HEK293 (cell line): Measurements from ENCODE around the gene LGALS1.
"Not testable (repeated sequence)": the region's sequence is repeated elsewhere in the genome, so short reads cannot be mapped to it uniquely, and the experiment has no call there.

Experiments
- CTCF ChIA-PET: fragments of 350-600 bp; formaldehyde crosslinking; extraction: SDS; loops from one replicate; lab custom pipeline; 2021; ENCODE audit warnings: antibody characterized with exemption; lab: Yijun Ruan, JAX
- POLR2A ChIA-PET: fragments of 300-600 bp; formaldehyde crosslinking; extraction: SDS; loops from one replicate; lab custom pipeline; 2020; ENCODE audit warnings: antibody characterized with exemption, inconsistent platforms; lab: Yijun Ruan, JAX
- H3K27ac ChIP-seq: fragments of 200-500 bp; sonication (Bioruptor generic); 2 replicates; pipeline ENCODE4 v1.5.1; 2014; ENCODE audit warnings: low read depth, low read length, control low read depth, inconsistent platforms; ENCODE audit errors: extremely low read depth
- H3K36me3 ChIP-seq, 2 experiments: fragments of 200-500 bp in 1 of 2; sonication (Bioruptor generic) in 1 of 2; 1 replicate in 1 of 2; 2 replicates in 1 of 2; pipeline ENCODE4 v1.5.1; 2014 to 2017; ENCODE audit warnings: inconsistent platforms in 2 of 2, low read length in 2 of 2; ENCODE audit not compliant: control insufficient read depth in 2 of 2, insufficient read depth in 1 of 2
- H3K4me1 ChIP-seq: fragments of 200-500 bp; sonication (Bioruptor generic); 2 replicates; pipeline ENCODE4 v1.5.1; 2014; ENCODE audit warnings: mild to moderate bottlenecking, low read length, inconsistent platforms; ENCODE audit not compliant: control insufficient read depth, insufficient read depth
- H3K4me3 ChIP-seq: 2 replicates; pipeline ENCODE4 v1.5.1; 2011; ENCODE audit warnings: low read depth, mild to moderate bottlenecking, control low read depth, low read length, moderate library complexity
- H3K9me3 ChIP-seq: fragments of 200-500 bp; sonication (Bioruptor generic); 2 replicates; pipeline ENCODE4 v1.5.1; 2014; ENCODE audit warnings: low read depth, low read length, inconsistent platforms; ENCODE audit not compliant: control insufficient read depth, insufficient read depth
- BCL11A ChIP-seq: fragments of 450-650 bp; formaldehyde crosslinking; IDR thresholded peaks from 2 replicates; pipeline ENCODE4 v1.5.1; 2016; ENCODE audit warnings: low read depth, missing biosample characterization, missing genetic modification characterization
- GFI1B ChIP-seq: fragments of 450-650 bp; formaldehyde crosslinking; IDR thresholded peaks from 2 replicates; pipeline ENCODE4 v1.5.1; 2016; ENCODE audit warnings: missing biosample characterization, missing genetic modification characterization
- GLIS1 ChIP-seq: fragments of 450-650 bp; formaldehyde crosslinking; IDR thresholded peaks from 2 replicates; pipeline ENCODE4 v1.5.1; 2016; ENCODE audit warnings: missing biosample characterization, missing genetic modification characterization
- OSR2 ChIP-seq: fragments of 450-650 bp; formaldehyde crosslinking; IDR thresholded peaks from 2 replicates; pipeline ENCODE4 v1.5.1; 2016; ENCODE audit warnings: missing biosample characterization, missing genetic modification characterization
- SP2 ChIP-seq: fragments of 450-650 bp; formaldehyde crosslinking; IDR thresholded peaks from 2 replicates; pipeline ENCODE4 v1.5.1; 2016; ENCODE audit warnings: missing biosample characterization, missing genetic modification characterization
- TRIM28 ChIP-seq: IDR thresholded peaks from 2 replicates; pipeline ENCODE4 v1.6.1; 2011; ENCODE audit warnings: low read length, control low read depth, borderline replicate concordance
- ZBTB20 ChIP-seq: fragments of 450-650 bp; formaldehyde crosslinking; IDR thresholded peaks from 2 replicates; pipeline ENCODE4 v1.5.1; 2016; ENCODE audit warnings: missing biosample characterization, missing genetic modification characterization
- ZFP41 ChIP-seq: fragments of 450-650 bp; formaldehyde crosslinking; IDR thresholded peaks from 2 replicates; pipeline ENCODE4 v1.5.1; 2016; ENCODE audit warnings: missing biosample characterization, missing genetic modification characterization, borderline replicate concordance
- ZNF121 ChIP-seq: fragments of 450-650 bp; formaldehyde crosslinking; IDR thresholded peaks from 2 replicates; pipeline ENCODE4 v1.5.1; 2016; ENCODE audit warnings: missing biosample characterization, missing genetic modification characterization
- ZNF202 ChIP-seq: fragments of 450-650 bp; formaldehyde crosslinking; IDR thresholded peaks from 2 replicates; pipeline ENCODE4 v1.5.1; 2016; ENCODE audit warnings: missing biosample characterization, missing genetic modification characterization, borderline replicate concordance
- ZNF341 ChIP-seq: fragments of 450-650 bp; formaldehyde crosslinking; IDR thresholded peaks from 2 replicates; pipeline ENCODE4; 2016; ENCODE audit warnings: low read depth, missing biosample characterization, missing genetic modification characterization
- ZNF423 ChIP-seq: fragments of 450-650 bp; formaldehyde crosslinking; IDR thresholded peaks from 2 replicates; pipeline ENCODE4 v1.5.1; 2016; ENCODE audit warnings: missing biosample characterization, missing genetic modification characterization
- ZNF433 ChIP-seq: fragments of 450-650 bp; formaldehyde crosslinking; IDR thresholded peaks from 2 replicates; pipeline ENCODE4 v1.5.1; 2016; ENCODE audit warnings: missing biosample characterization, missing genetic modification characterization, low read depth
- ZNF529 ChIP-seq: fragments of 450-650 bp; formaldehyde crosslinking; IDR thresholded peaks from 2 replicates; pipeline ENCODE4 v1.5.1; 2017; ENCODE audit warnings: missing genetic modification characterization, missing biosample characterization; ENCODE audit not compliant: insufficient replicate concordance
- ZNF548 ChIP-seq: fragments of 450-650 bp; formaldehyde crosslinking; IDR thresholded peaks from 2 replicates; pipeline ENCODE4 v1.5.1; 2016; ENCODE audit warnings: missing biosample characterization, missing genetic modification characterization
- ZNF555 ChIP-seq: fragments of 450-650 bp; formaldehyde crosslinking; conservative IDR thresholded peaks from 2 replicates; pipeline ENCODE4 v1.5.1; 2017; ENCODE audit warnings: missing biosample characterization, mild to moderate bottlenecking, missing genetic modification characterization, inconsistent platforms
- ZNF777 ChIP-seq: fragments of 450-650 bp; formaldehyde crosslinking; IDR thresholded peaks from 2 replicates; pipeline ENCODE4 v1.5.1; 2017; ENCODE audit warnings: missing biosample characterization, missing genetic modification characterization, borderline replicate concordance
- ZNF830 ChIP-seq: fragments of 450-650 bp; IDR thresholded peaks from 2 replicates; pipeline ENCODE4 v1.5.0; 2018; ENCODE audit warnings: missing biosample characterization, missing genetic modification characterization, low read depth, mild to moderate bottlenecking, moderate library complexity
- ZSCAN23 ChIP-seq: fragments of 450-650 bp; formaldehyde crosslinking; IDR thresholded peaks from 2 replicates; pipeline ENCODE4 v1.5.1; 2016; ENCODE audit warnings: missing biosample characterization, missing genetic modification characterization
- ZSCAN30 ChIP-seq: fragments of 450-650 bp; IDR thresholded peaks from 2 replicates; pipeline ENCODE4 v1.5.1; 2018; ENCODE audit warnings: missing biosample characterization, mild to moderate bottlenecking, missing genetic modification characterization, moderate library complexity
- TF ChIP-seq, protein P1 (sequence below): fragments of 450-650 bp; formaldehyde crosslinking; IDR thresholded peaks from 2 replicates; pipeline ENCODE4 v1.5.1; 2016; ENCODE audit warnings: missing biosample characterization, missing genetic modification characterization

LGALS1 gene

DNA sequence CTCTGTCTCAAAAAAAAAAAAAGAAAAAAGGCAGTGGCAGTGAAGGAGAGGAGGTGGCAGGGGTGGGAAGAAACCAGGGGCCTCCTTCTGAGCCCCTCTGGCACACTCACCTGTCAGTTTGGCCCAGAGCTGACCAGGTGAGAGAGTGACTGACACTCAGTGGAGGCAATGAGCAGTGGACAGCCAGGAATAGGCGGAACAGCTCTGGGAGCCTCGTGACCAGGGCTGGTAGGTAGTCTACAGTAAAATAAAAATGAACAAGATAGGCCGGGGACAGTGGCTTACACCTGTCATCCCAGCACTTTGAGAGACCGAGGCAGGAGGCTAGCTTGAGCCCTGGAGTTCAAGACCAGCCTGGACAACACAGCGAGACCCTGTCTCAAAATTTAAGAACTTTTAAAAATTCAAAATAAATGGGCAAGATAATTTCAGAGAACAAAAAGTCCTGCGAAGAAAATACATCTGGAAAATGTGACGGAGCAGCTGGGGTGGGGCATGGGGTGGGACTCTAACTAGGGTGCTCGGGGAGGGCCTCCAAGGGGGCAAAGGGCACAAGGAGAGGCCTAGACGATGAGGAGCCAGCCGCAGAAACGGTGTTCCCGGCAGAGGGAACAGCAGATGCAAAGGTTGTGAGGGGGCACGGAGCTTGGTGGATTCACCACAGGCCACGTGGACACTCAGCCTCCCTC, 20.7 kb upstream of the LGALS1 start:
- no peak overlapping the region for H3K4me3 ChIP-seq
- H3K27ac ChIP-seq: no peak overlapping the region
- peaks cover 5 to 44% of the 10 kb centered on the region in 2 experiments; a peak in 2 of 3 replicates for H3K36me3 ChIP-seq
- POLR2A ChIA-PET: interaction anchor here (0.5 to 0.6 kb wide), 2 partner anchors 72 to 153 kb away, joined by 3 to 5 read pairs; partner anchors contain the start of gene GCAT
- H3K9me3 ChIP-seq: no peaks in the 10 kb centered on the region
- CTCF ChIA-PET: interaction anchor here (0.7 to 1.9 kb wide), 3 partner anchors 12 to 36 kb away, joined by 3 to 16 read pairs (median 3); no protein-coding TSS in a partner anchor
- TF ChIP-seq ZNF548 (tag by site-specific recombination) (no peak), TRIM28 (no peak), ZBTB20 (tag by site-specific recombination) (no peak), ZSCAN30 (tag by site-specific recombination) (no peak), BCL11A (tag by site-specific recombination) (no peak), SP2 (tag by site-specific recombination) (no peak)
- H3K4me1 ChIP-seq: no peaks in the 10 kb centered on the region; the same call in 1 of the 2 replicates

DNA sequence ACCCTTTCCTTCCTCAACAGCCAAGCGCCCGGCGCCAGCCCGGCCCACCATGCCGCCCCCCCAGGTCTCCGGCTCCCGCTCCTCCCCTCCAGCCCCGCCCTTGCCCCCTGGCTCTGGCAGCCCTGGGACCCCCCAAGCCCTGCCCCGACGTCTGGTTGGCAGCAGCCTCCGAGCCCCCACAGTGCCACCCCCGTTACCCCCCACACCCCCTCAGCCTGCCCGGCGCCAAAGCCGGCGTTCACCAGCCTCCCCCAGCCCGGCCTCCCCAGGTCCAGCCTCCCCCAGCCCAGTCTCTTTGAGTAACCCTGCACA, 20.2 kb upstream of the LGALS1 start:
- CTCF ChIA-PET: interaction anchor here (0.7 to 6.8 kb wide), 2 partner anchors 12 to 33 kb away, joined by 3 to 138 read pairs; no protein-coding TSS in a partner anchor
- Histone ChIP-seq H3K4me1 (peaks cover 1% of the 10 kb centered on the region; the same call in 1 of the 2 replicates), H3K9me3 (no peaks in the 10 kb centered on the region), H3K4me3 (no peak overlapping the region), H3K36me3 (peaks cover 5 to 39% of the 10 kb centered on the region in 2 experiments; a peak in 2 of 3 replicates), H3K27ac (no peak overlapping the region)
- TF ChIP-seq ZSCAN30 (tag by site-specific recombination) (no peak), GFI1B (tag by site-specific recombination) (no peak), ZSCAN23 (tag by site-specific recombination) (no peak), TRIM28 (no peak), OSR2 (tag by site-specific recombination) (no peak), ZNF529 (tag by site-specific recombination) (no peak), ZNF555 (tag by site-specific recombination) (no peak), ZNF777 (tag by site-specific recombination) (no peak), ZNF830 (tag by site-specific recombination) (no peak), ZNF433 (tag by site-specific recombination) (no peak)
- POLR2A ChIA-PET: interaction anchor here (0.6 kb wide), 1 partner anchor 153 kb away, joined by 5 read pairs; the partner anchor contains the start of gene GCAT

DNA sequence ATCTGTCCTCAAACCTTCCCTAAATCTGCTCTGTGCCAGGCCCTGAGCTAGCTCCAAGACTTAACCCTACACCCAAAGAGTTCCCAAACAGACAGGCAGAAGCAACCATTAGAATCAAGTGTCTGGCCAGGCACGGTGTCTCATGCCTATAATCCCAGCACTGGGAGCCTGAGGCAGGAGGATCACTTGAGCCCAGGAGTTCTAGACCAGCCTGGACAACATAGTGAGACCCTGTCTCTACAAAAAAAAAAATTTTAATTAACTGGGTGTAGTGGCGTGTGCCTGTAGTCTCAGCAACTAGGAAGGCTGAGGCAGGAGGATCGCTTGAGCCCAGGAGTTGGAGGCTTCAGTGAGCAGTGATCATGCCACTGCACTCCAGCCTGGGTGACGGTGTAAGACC, 18.9 kb upstream of the LGALS1 start:
- CTCF ChIA-PET: interaction anchor here (0.8 to 7.0 kb wide), 3 partner anchors 13 to 24 kb away, joined by 3 to 138 read pairs (median 87); no protein-coding TSS in a partner anchor
- TF ChIP-seq ZNF121 (tag by site-specific recombination): peak; percentile 69
- TF ChIP-seq, all 188 proteins: peak for 1; not testable (repeated sequence) for 187
- H3K27ac ChIP-seq, H3K4me3 ChIP-seq, H3K9me3 ChIP-seq: not testable (repeated sequence)
- Histone ChIP-seq H3K4me1 (peaks cover 11% of the 10 kb centered on the region), H3K36me3 (peaks cover 0 to 26% of the 10 kb centered on the region in 2 experiments; a peak in 2 of 3 replicates)
- POLR2A ChIA-PET: interaction anchor here (0.6 to 6.5 kb wide), 3 partner anchors 13 to 128 kb away, joined by 3 to 85 read pairs (median 80); partner anchors contain the start of gene SH3BP1

DNA sequence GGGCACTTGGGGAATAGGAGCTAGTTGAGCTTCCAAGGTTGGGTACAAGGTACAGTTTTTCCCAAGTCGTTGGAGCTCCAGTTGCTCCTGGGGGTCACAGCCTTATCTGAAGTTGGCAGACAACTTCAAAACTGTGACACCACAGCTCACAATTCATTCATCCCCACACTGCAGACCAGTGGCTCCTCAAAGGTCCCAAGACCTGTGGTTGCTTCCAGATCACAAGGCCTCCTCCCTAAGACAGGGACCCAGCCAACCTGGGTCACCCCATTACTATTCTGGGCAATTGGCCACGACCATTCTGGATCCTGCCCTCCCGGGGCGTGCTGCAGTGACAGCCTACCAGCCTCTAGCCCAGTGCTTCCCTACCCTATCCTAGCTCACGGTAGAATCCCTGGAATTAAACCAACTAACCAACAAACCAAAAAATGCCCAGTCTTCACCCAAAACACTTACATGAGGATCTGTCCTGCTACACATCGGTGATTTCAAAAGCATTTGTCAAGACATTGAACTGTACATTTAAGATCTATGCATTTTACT, 17.8 kb upstream of the LGALS1 start:
- H3K9me3 ChIP-seq: no peaks in the 10 kb centered on the region
- POLR2A ChIA-PET: interaction anchor here (0.6 to 6.5 kb wide), 33 partner anchors 9 to 1710 kb away, joined by 3 to 85 read pairs (median 5); partner anchors contain the start of genes C22orf23, EIF3L, GGA1 and LGALS1
- H3K27ac ChIP-seq: peak overlapping the region; percentile 37
- CTCF ChIA-PET: interaction anchor here (0.6 to 7.0 kb wide), 12 partner anchors 9 to 134 kb away, joined by 3 to 138 read pairs (median 6); partner anchors contain the start of gene GGA1
- H3K4me3 ChIP-seq: peak overlapping the region; percentile 57
- peaks cover 0 to 23% of the 10 kb centered on the region in 2 experiments; a peak in 2 of 3 replicates for H3K36me3 ChIP-seq
- peaks cover 12% of the 10 kb centered on the region for H3K4me1 ChIP-seq
- TF ChIP-seq ZNF433 (tag by site-specific recombination) (no peak), ZNF423 (tag by site-specific recombination) (no peak), ZFP41 (no peak), ZBTB20 (tag by site-specific recombination) (0 out of 2 replicates have a peak, but pooled peaks have one; percentile 13), ZNF341 (tag by site-specific recombination) (peak; percentile 73), GLIS1 (peak; percentile 78), ZNF202 (tag by site-specific recombination) (no peak)
- TF ChIP-seq, protein P1, sequence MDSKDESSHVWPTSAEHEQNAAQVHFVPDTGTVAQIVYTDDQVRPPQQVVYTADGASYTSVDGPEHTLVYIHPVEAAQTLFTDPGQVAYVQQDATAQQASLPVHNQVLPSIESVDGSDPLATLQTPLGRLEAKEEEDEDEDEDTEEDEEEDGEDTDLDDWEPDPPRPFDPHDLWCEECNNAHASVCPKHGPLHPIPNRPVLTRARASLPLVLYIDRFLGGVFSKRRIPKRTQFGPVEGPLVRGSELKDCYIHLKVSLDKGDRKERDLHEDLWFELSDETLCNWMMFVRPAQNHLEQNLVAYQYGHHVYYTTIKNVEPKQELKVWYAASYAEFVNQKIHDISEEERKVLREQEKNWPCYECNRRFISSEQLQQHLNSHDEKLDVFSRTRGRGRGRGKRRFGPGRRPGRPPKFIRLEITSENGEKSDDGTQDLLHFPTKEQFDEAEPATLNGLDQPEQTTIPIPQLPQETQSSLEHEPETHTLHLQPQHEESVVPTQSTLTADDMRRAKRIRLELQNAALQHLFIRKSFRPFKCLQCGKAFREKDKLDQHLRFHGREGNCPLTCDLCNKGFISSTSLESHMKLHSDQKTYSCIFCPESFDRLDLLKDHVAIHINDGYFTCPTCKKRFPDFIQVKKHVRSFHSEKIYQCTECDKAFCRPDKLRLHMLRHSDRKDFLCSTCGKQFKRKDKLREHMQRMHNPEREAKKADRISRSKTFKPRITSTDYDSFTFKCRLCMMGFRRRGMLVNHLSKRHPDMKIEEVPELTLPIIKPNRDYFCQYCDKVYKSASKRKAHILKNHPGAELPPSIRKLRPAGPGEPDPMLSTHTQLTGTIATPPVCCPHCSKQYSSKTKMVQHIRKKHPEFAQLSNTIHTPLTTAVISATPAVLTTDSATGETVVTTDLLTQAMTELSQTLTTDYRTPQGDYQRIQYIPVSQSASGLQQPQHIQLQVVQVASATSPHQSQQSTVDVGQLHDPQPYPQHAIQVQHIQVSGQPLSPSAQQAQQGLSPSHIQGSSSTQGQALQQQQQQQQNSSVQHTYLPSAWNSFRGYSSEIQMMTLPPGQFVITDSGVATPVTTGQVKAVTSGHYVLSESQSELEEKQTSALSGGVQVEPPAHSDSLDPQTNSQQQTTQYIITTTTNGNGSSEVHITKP (tag by site-specific recombination): peak; percentile 82
